H1 (cell line): ENCODE results near the gene CGN. TPM values are rescaled to one million over a fixed set of nuclear protein-coding genes. Genes with fewer than 3 reads are reported as not detected.

Experiments used
- CTCF ChIA-PET: fragments of 300-600 bp; sonication (Branson Sonifier 250); formaldehyde crosslinking; loops from one replicate; lab custom pipeline; 2021; ENCODE audit not compliant: partially characterized antibody; lab: Charles Lee
- POLR2A ChIA-PET: fragments of 300-600 bp; sonication (Branson Sonifier 250); formaldehyde crosslinking; loops from one replicate; lab custom pipeline; 2021; ENCODE audit warnings: inconsistent platforms; ENCODE audit not compliant: partially characterized antibody; lab: Charles Lee
- DNase-seq, 2 experiments: peaks; one replicate each; pipeline versions ENCODE4 v3.0.0 to v3.0.0-alpha.2; 2010 to 2022; ENCODE audit warnings: low spot score in 2 of 2, low read depth in 1 of 2, mixed read lengths in 1 of 2
- FAIRE-seq: peaks from 2 replicates; lab custom pipeline; 2011; peaks lifted over from hg19 to GRCh38; lab: Jason Lieb, UNC
- H2AFZ ChIP-seq: 2 replicates; pipeline ENCODE4 v1.8.1; 2012; ENCODE audit warnings: low read length, inconsistent platforms
- H2AK5ac ChIP-seq: 2 replicates; pipeline ENCODE4 v1.6.1; 2013; ENCODE audit warnings: low read depth, low read length
- H2BK120ac ChIP-seq: replicated peaks from 2 replicates; pipeline ENCODE3; 2013; ENCODE audit warnings: low read depth, low read length, inconsistent platforms
- H2BK12ac ChIP-seq: 2 replicates; pipeline ENCODE4 v1.6.1; 2013; ENCODE audit warnings: low read depth, low read length
- H2BK15ac ChIP-seq: 2 replicates; pipeline ENCODE4 v1.6.1; 2013; ENCODE audit warnings: low read length
- H2BK20ac ChIP-seq: 2 replicates; pipeline ENCODE4 v1.6.1; 2013; ENCODE audit warnings: low read length
- H2BK5ac ChIP-seq: 2 replicates; pipeline ENCODE4 v1.6.1; 2013; ENCODE audit warnings: low read depth, low read length
- H3K14ac ChIP-seq: 2 replicates; pipeline ENCODE4 v1.6.1; 2013; ENCODE audit warnings: inconsistent platforms; ENCODE audit not compliant: insufficient read length
- H3K18ac ChIP-seq: 2 replicates; pipeline ENCODE4 v1.6.1; 2013; ENCODE audit warnings: low read length; ENCODE audit errors: extremely low read depth
- H3K23ac ChIP-seq: 2 replicates; pipeline ENCODE4 v1.6.1; 2013; ENCODE audit warnings: inconsistent platforms; ENCODE audit not compliant: insufficient read length
- H3K23me2 ChIP-seq: 2 replicates; pipeline ENCODE4 v1.6.1; 2013; ENCODE audit warnings: low read depth, low read length
- H3K27ac ChIP-seq: 2 replicates; pipeline ENCODE4 v1.6.1; 2011; ENCODE audit warnings: low read depth, low read length, inconsistent platforms
- H3K27me3 ChIP-seq, 4 experiments: replicated peaks in 1 of 4; 1 replicate in 1 of 4; 2 replicates in 3 of 4; pipeline versions ENCODE4 v1.6.1 to v1.8.1; 2011 to 2013; ENCODE audit warnings: low read length in 3 of 4, mild to moderate bottlenecking in 3 of 4, inconsistent platforms in 2 of 4, mixed read lengths in 2 of 4, moderate library complexity in 1 of 4; ENCODE audit not compliant: control insufficient read depth in 3 of 4, insufficient read depth in 3 of 4; ENCODE audit errors: extremely low read depth in 1 of 4
- H3K36me3 ChIP-seq, 4 experiments: 2 replicates each; pipeline versions ENCODE4 v1.6.1 to v1.8.1; 2011 to 2013; ENCODE audit warnings: mild to moderate bottlenecking in 4 of 4, low read length in 3 of 4, moderate library complexity in 2 of 4, control low read depth in 1 of 4, inconsistent platforms in 1 of 4; ENCODE audit not compliant: insufficient read depth in 4 of 4, control insufficient read depth in 2 of 4
- H3K4ac ChIP-seq: replicated peaks from 2 replicates; pipeline ENCODE3; 2013; ENCODE audit warnings: low read length, low read depth, mixed read lengths, inconsistent platforms; ENCODE audit not compliant: insufficient read length
- H3K4me1 ChIP-seq, 4 experiments: replicated peaks in 1 of 4; 1 replicate in 1 of 4; 2 replicates in 3 of 4; pipeline versions ENCODE4 v1.6.1 to v1.8.1; 2011 to 2013; ENCODE audit warnings: low read length in 3 of 4, inconsistent platforms in 2 of 4, mixed read lengths in 1 of 4; ENCODE audit not compliant: insufficient read depth in 4 of 4, control insufficient read depth in 3 of 4
- H3K4me2 ChIP-seq, 2 experiments: 2 replicates each; pipeline versions ENCODE4 v1.6.1 to v1.8.1; 2011 to 2013; ENCODE audit warnings: low read depth in 2 of 2, low read length in 2 of 2, control low read depth in 1 of 2, inconsistent platforms in 1 of 2, mild to moderate bottlenecking in 1 of 2; ENCODE audit not compliant: insufficient read depth in 1 of 2
- H3K4me3 ChIP-seq, 4 experiments: fragments of 200-600, 300-600 bp in 1 of 4; sonication (generic), shearing (Covaris generic), sonication (Bioruptor Twin) in 1 of 4; 2 replicates each; pipeline versions ENCODE4 v1.5.1 to v1.8.1; 2011 to 2016; ENCODE audit warnings: low read length in 4 of 4, low read depth in 3 of 4, control low read depth in 2 of 4, inconsistent platforms in 2 of 4, mild to moderate bottlenecking in 2 of 4, mixed read lengths in 1 of 4, moderate library complexity in 1 of 4; ENCODE audit not compliant: insufficient read depth in 2 of 4; ENCODE audit errors: extremely low read depth in 1 of 4
- H3K56ac ChIP-seq: replicated peaks from 2 replicates; pipeline ENCODE3; 2013; ENCODE audit warnings: low read depth, mild to moderate bottlenecking, mixed read lengths, low read length, inconsistent platforms; ENCODE audit not compliant: insufficient read length
- H3K79me1 ChIP-seq: 2 replicates; pipeline ENCODE4 v1.6.1; 2013; ENCODE audit warnings: low read depth, low read length, control low read depth
- H3K79me2 ChIP-seq, 2 experiments: 2 replicates each; pipeline versions ENCODE4 v1.6.1 to v1.8.1; 2012 to 2013; ENCODE audit warnings: low read length in 2 of 2, mild to moderate bottlenecking in 2 of 2, inconsistent platforms in 1 of 2; ENCODE audit not compliant: insufficient read depth in 2 of 2, control insufficient read depth in 1 of 2
- H3K9ac ChIP-seq, 4 experiments: replicated peaks in 1 of 4; 1 replicate in 1 of 4; 2 replicates in 3 of 4; pipeline versions ENCODE4 v1.6.1 to v1.8.1; 2011 to 2013; ENCODE audit warnings: low read depth in 3 of 4, low read length in 3 of 4, control low read depth in 2 of 4, mild to moderate bottlenecking in 2 of 4, moderate library complexity in 2 of 4, inconsistent platforms in 1 of 4; ENCODE audit errors: extremely low read depth in 1 of 4
- H3K9me3 ChIP-seq, 2 experiments: 2 replicates each; pipeline versions ENCODE4 v1.6.1 to v1.8.1; 2012 to 2013; ENCODE audit warnings: mild to moderate bottlenecking in 2 of 2, moderate library complexity in 2 of 2, control low read depth in 1 of 2, inconsistent platforms in 1 of 2, low read depth in 1 of 2, low read length in 1 of 2, mixed read lengths in 1 of 2; ENCODE audit not compliant: insufficient read depth in 2 of 2
- H4K20me1 ChIP-seq, 2 experiments: replicated peaks in 1 of 2; 2 replicates each; pipeline versions ENCODE3 to v1.8.1; 2011 to 2013; ENCODE audit warnings: inconsistent platforms in 2 of 2, low read length in 2 of 2, mild to moderate bottlenecking in 1 of 2; ENCODE audit not compliant: insufficient read depth in 2 of 2, control insufficient read depth in 1 of 2
- H4K5ac ChIP-seq: 2 replicates; pipeline ENCODE4 v1.6.1; 2013; ENCODE audit warnings: low read length, low read depth, mixed read lengths, inconsistent platforms; ENCODE audit not compliant: insufficient read length
- H4K8ac ChIP-seq: 2 replicates; pipeline ENCODE4 v1.8.0; 2013; ENCODE audit warnings: mild to moderate bottlenecking, moderate library complexity, low read length, inconsistent platforms; ENCODE audit not compliant: insufficient read depth; ENCODE audit errors: extremely low read depth
- H4K91ac ChIP-seq: replicated peaks from 2 replicates; pipeline ENCODE3; 2013; ENCODE audit warnings: low read length, mixed read lengths, inconsistent platforms; ENCODE audit not compliant: insufficient read length
- ASH2L ChIP-seq: fragments of 200-600, 300-600 bp; sonication (generic); IDR thresholded peaks from one replicate; pipeline ENCODE4 v1.7.1; 2017; ENCODE audit warnings: low read length
- BACH1 ChIP-seq: IDR thresholded peaks from 2 replicates; pipeline ENCODE4 v1.6.1; 2012; ENCODE audit warnings: low read length, improper control_type of control experiment
- EGR1 ChIP-seq: IDR thresholded peaks from 2 replicates; pipeline ENCODE4 v1.6.1; 2011; ENCODE audit warnings: low read depth, low read length, borderline replicate concordance
- GTF2F1 ChIP-seq: IDR thresholded peaks from 2 replicates; pipeline ENCODE4 v1.6.1; 2012; ENCODE audit warnings: low read depth, low read length, improper control_type of control experiment, borderline replicate concordance
- HDAC2 ChIP-seq, 2 experiments: fragments of 300-600 bp in 1 of 2; sonication (generic) in 1 of 2; IDR thresholded peaks; 2 replicates each; pipeline ENCODE4 v1.6.1; 2011 to 2012; ENCODE audit warnings: low read depth in 2 of 2, low read length in 2 of 2, mild to moderate bottlenecking in 2 of 2, moderate library complexity in 2 of 2, borderline replicate concordance in 1 of 2, inconsistent platforms in 1 of 2
- JUN ChIP-seq: IDR thresholded peaks from 2 replicates; pipeline ENCODE4 v1.6.1; 2011; ENCODE audit warnings: low read depth, mild to moderate bottlenecking, improper control_type of control experiment, low read length
- JUND ChIP-seq: IDR thresholded peaks from 2 replicates; pipeline ENCODE4 v1.6.1; 2011; ENCODE audit warnings: mild to moderate bottlenecking, improper control_type of control experiment, low read length
- PHF8 ChIP-seq: fragments of 200-600 bp; sonication (generic); conservative IDR thresholded peaks from 2 replicates; pipeline ENCODE4 v1.7.1; 2012; ENCODE audit warnings: low read depth, mild to moderate bottlenecking, inconsistent platforms, low read length, moderate library complexity
- POU5F1 ChIP-seq: IDR thresholded peaks from 2 replicates; pipeline ENCODE4 v1.6.1; 2011; ENCODE audit warnings: low read depth, mild to moderate bottlenecking, low read length, moderate library complexity
- SIRT6 ChIP-seq: IDR thresholded peaks from one replicate; pipeline ENCODE4 v1.7.1; 2012; ENCODE audit warnings: low read length, inconsistent platforms
- SP2 ChIP-seq: IDR thresholded peaks from 2 replicates; pipeline ENCODE4 v1.6.1; 2012; ENCODE audit warnings: mild to moderate bottlenecking, low read length, inconsistent platforms
- SRF ChIP-seq: IDR thresholded peaks from 2 replicates; pipeline ENCODE4 v1.6.1; 2011; ENCODE audit warnings: mild to moderate bottlenecking, low read depth, low read length, moderate library complexity
- TBP ChIP-seq: IDR thresholded peaks from 2 replicates; pipeline ENCODE4 v1.6.1; 2011; ENCODE audit warnings: low read depth, low read length, improper control_type of control experiment
- TEAD4 ChIP-seq: IDR thresholded peaks from 2 replicates; pipeline ENCODE4 v1.6.1; 2012; ENCODE audit warnings: low read depth, low read length, inconsistent platforms, mixed read lengths
- WGBS, 2 experiments: shearing (Covaris generic) in 1 of 2; methylation state at CpG; one replicate each; pipeline versions ENCODE4 v1.1.6 to v1.1.7; 2013 to 2015; ENCODE audit warnings: low lambda C conversion rate in 2 of 2, mixed read lengths in 2 of 2, inconsistent platforms in 1 of 2, low coverage in 1 of 2, missing lambda C conversion rate in 1 of 2; ENCODE audit not compliant: insufficient replicate concordance in 2 of 2, insufficient coverage in 1 of 2, insufficient read length in 1 of 2; ENCODE audit errors: extremely low coverage in 1 of 2, missing lambda C conversion rate in 1 of 2; 5-methylcytosine and 5-hydroxymethylcytosine counted together
- polyA plus RNA-seq, 7 experiments: library from polyadenylated mRNA; depleted of rRNA in 3 of 7; stranded (reverse) in 5 of 7; unstranded in 2 of 7; fragments of >200 nt in 5 of 7; fragments of 200-250 nt in 2 of 7; gene quantifications; 1 replicate in 5 of 7; 2 replicates in 1 of 7; 4 replicates in 1 of 7; pipeline versions ENCODE4 v1.2.1 to v1.2.3, GENCODE V29; 2011 to 2013; ENCODE audit warnings: missing spikeins in 2 of 7, mixed read lengths in 2 of 7
- total RNA-seq: library from RNA; stranded (reverse); fragmentation: NEBNext Ultra II Directional; extraction: Animal tissue kit (Norgen Biotek cat#: 25700); gene quantifications from 2 replicates; pipeline ENCODE4 v1.2.1, GENCODE V29; 2021
- TF ChIP-seq, protein P1 (sequence below): IDR thresholded peaks from 2 replicates; pipeline ENCODE4 v1.6.1; 2012; ENCODE audit warnings: inconsistent platforms

The CGN gene
- total and polyA plus RNA-seq, 2 of the 8 experiments (the other 6 are each of a cell fraction or from before 2014, with no cell fraction given) = 15.9 to 52.7 TPM

DNA sequence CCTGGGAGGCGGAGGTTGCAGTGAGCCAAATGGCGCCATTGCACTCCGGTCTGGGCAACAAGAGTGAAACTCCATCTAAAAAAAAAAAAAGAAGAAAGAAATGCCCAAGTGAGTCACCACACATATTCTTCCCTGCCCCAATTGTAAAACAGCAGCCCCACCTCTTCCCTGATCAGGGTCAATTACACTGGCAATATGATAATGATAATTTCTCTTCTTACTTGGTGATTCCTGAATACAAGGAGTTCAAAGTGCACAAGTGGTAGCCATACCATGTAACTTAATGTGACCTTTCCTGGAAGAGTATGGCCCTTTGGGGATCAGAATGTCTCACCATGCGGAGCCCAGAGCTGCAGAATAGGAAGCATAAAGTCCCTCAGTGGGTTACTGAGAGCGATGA, 11.8 kb upstream of the CGN start:
- no peak for FAIRE-seq
- no peak for TF ChIP-seq JUN
- no peak for TF ChIP-seq TEAD4
- no peak for TF ChIP-seq ASH2L
- TF ChIP-seq SP2 = no peak
- TF ChIP-seq, protein P1, sequence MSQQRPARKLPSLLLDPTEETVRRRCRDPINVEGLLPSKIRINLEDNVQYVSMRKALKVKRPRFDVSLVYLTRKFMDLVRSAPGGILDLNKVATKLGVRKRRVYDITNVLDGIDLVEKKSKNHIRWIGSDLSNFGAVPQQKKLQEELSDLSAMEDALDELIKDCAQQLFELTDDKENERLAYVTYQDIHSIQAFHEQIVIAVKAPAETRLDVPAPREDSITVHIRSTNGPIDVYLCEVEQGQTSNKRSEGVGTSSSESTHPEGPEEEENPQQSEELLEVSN = no peak
- no peak for TF ChIP-seq HDAC2 (IDR thresholded peaks at IDR 0.05; ENCODE audit: borderline replicate concordance in 1 of 2, low read depth in 2 of 2, low read length in 2 of 2)
- TF ChIP-seq SRF = no peak
- TF ChIP-seq PHF8 = no peak
- no peak for TF ChIP-seq TBP
- no peak for TF ChIP-seq JUND
- no peak for TF ChIP-seq GTF2F1
- no peak for TF ChIP-seq BACH1
- TF ChIP-seq SIRT6 = no peak
- TF ChIP-seq EGR1 = no peak
- TF ChIP-seq POU5F1 = no peak

More for the DNA sequence above, 11.8 kb upstream of the CGN start:
- H3K9me3 ChIP-seq = no peaks in the 10 kb centered on the region
- H2AK5ac ChIP-seq = no peak overlapping the region
- DNase-seq = no peak
- H3K79me1 ChIP-seq = no peaks in the 10 kb centered on the region
- H2BK5ac ChIP-seq = no peak overlapping the region
- no peak overlapping the region for H3K4me3 ChIP-seq
- CTCF ChIA-PET = interaction anchor here (1.1 to 2.2 kb wide), 2 partner anchors 8 to 11 kb away, joined by 3 to 5 read pairs; no protein-coding TSS in a partner anchor
- H2BK12ac ChIP-seq = no peak overlapping the region
- H4K5ac ChIP-seq = no peak overlapping the region
- H3K36me3 ChIP-seq = no peaks in the 10 kb centered on the region
- no peaks in the 10 kb centered on the region for H3K4me1 ChIP-seq
- H3K27me3 ChIP-seq = no peaks in the 10 kb centered on the region
- H2AFZ ChIP-seq = 0 out of 2 replicates have a peak overlapping the region, but pooled peaks have one; percentile 24
- H3K79me2 ChIP-seq = no peaks in the 10 kb centered on the region
- 90% methylated on average over 5 of the region's 5 CpGs; no CpG with 5 or more reads in 1 of the 2 experiments for WGBS, 2 experiments
- H4K8ac ChIP-seq = no peak overlapping the region
- peak overlapping the region; percentile 87 for H3K23ac ChIP-seq
- H3K4ac ChIP-seq = no peak overlapping the region
- no peaks in the 10 kb centered on the region for H4K20me1 ChIP-seq
- no peak overlapping the region for H2BK20ac ChIP-seq
- H3K4me2 ChIP-seq = no peak overlapping the region
- H3K9ac ChIP-seq = no peak overlapping the region
- no peak overlapping the region for H4K91ac ChIP-seq
- no peak overlapping the region for H2BK15ac ChIP-seq
- H3K23me2 ChIP-seq = no peaks in the 10 kb centered on the region
- no peak overlapping the region for H3K18ac ChIP-seq
- no peak overlapping the region for H3K56ac ChIP-seq
- H3K27ac ChIP-seq = no peak overlapping the region
- H3K14ac ChIP-seq = no peak overlapping the region
- H2BK120ac ChIP-seq = no peak overlapping the region
- POLR2A ChIA-PET = interaction anchor here (1.8 kb wide), 1 partner anchor 40 kb away, joined by 5 read pairs; the partner anchor contains the start of gene TUFT1
